Measurements from ENCODE around the gene SAMM50.

Gene SAMM50

DNA sequence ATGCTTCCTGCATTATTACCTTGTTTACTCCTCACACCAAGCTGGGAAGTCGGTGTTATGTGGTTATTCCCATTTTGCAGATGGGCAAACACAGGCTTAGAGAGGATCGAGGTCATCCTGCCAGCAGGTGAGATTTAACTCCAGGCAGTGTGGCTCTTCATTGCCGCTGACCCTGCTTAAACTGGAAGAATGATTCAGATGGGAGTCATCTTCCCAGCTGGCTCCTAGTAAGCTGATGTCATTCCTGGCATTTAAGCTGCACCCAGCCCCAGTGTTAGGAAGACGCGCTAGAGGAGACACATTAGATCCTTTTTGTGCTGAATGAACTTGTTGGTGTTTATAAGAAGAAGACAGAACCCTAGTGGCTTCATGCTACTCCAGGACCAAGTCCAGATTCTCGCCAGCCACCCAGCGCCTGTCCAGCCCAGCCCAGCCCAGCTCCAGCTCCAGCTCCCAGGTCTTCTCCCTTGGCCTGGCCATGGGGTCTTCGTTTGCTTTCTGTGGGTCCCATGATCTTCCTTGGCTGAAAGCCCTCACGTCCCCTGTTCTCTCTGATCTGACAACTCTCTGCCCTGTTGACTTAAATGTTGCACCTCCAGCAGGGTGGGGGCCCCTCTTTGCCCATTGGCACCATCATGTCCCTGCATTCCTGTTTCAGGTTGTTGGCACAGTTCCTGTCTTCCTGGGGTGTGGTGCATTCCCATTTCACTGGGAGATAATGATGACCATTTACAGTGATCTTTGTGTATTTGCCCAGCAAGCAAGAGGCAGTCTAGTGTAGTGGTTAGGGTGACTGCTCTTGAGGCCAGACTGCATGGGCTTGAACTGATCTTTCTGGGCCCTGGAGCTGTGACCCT, 82.5 kb downstream of the SAMM50 start:
- in situ Hi-C loops (cut with MboI; ENCODE audit: low pct_unique_long_range_greater_than_20kb, low sequenced_read_pairs, unreplicated experiment) = no loop called here
- no peak for DNase-seq (ENCODE audit: low spot score)
- TF ChIP-seq CTCF (IDR thresholded peaks at IDR 0.05; ENCODE audit: extremely low read depth, insufficient read depth, missing control alignments) = no peak

GRCh38 chr22:44039566-44040171, 84.4 kb downstream of the SAMM50 start:
- no peak for TF ChIP-seq CTCF (IDR thresholded peaks at IDR 0.05; ENCODE audit: extremely low read depth, insufficient read depth, missing control alignments)
- no peak for DNase-seq (ENCODE audit: low spot score)
- in situ Hi-C loops (cut with MboI; ENCODE audit: low pct_unique_long_range_greater_than_20kb, low sequenced_read_pairs, unreplicated experiment) = no loop called here

DNA sequence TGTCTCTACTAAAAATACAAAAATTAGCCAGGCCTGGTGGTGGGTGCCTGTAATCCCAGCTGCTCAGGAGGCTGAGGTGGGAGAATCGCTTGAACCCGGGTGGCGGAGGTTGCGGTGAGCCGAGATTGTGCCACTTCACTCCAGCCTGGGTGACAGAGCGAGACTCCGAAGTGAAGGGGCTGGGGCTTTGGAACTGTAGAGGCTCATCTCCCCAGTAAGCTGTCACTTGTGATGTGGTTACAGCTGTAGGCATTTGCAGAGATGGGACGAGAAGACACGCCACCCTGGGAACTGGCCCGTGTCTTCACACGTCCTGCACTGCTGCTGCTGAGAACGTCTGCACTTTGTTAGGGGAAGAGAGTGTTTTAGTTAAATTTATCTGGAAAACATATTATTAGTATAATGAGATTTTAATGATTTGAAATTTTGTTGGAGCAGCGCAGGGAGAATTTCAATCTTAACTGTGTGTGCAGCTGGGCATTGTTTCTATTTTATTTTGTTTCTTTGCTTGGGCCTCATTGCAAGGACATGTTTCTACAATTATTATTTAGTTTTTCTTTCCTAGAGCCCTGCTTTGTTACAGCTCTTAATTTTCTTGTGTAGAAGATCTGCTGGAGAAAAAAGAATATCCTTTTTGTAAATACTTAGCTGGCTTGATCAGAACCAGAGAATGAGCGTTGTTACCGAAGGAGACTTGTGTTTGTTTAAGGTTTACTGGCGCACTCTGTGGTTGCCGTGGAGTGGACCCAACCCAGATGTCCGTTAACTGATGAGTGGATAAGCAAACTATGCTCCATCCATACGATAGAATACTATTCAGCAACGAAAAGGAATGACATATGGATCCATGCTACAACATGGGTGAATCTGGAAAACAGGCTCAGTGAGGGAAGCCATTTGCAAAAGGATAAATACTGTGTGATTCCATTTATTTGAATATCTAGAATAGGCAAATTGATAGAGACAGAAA, 87.3 kb downstream of the SAMM50 start:
- in situ Hi-C loops (cut with MboI; ENCODE audit: low pct_unique_long_range_greater_than_20kb, low sequenced_read_pairs, unreplicated experiment) = no loop called here
- TF ChIP-seq CTCF (IDR thresholded peaks at IDR 0.05; ENCODE audit: extremely low read depth, insufficient read depth, missing control alignments) = no peak
- peak; percentile 65 for DNase-seq (ENCODE audit: low spot score)

DNA sequence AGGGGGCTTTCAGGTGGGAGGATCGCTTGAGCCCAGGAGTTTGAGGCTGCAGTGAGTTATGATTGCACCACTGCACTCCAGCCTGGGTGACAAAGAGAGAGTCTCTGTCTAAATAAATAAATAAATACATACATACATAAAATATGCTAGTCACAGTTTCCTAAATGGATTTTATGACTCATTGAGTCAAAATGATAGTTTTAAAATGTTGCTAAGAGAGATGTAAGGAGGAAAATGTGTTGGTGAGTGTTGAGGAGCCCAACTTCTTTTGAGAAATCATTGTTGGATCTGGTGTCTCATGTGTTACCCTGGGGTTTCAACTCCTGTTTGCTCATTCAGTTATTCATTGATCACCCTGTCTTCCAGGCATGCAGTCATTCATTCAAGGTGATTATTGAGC, 89.9 kb downstream of the SAMM50 start:
- no peak for DNase-seq (ENCODE audit: low spot score)
- in situ Hi-C loops (cut with MboI; ENCODE audit: low pct_unique_long_range_greater_than_20kb, low sequenced_read_pairs, unreplicated experiment) = no loop called here
- TF ChIP-seq CTCF (IDR thresholded peaks at IDR 0.05; ENCODE audit: extremely low read depth, insufficient read depth, missing control alignments) = no peak

Data from GM13977 (cell line).